Hepatocyte (in vitro differentiated cells): ENCODE measurements around the gene CPB1.

Experiments used
- EZH2phosphoT487 ChIP-seq: fragments of 200-600 bp; sonication (generic); IDR thresholded peaks from one replicate; pipeline ENCODE4 v1.6.1; 2018; ENCODE audit warnings: antibody characterized with exemption, mild to moderate bottlenecking, low read depth, moderate library complexity; ENCODE audit not compliant: unreplicated experiment, severe bottlenecking
- TF ChIP-seq, protein P1 (sequence below): fragments of 200-600 bp; sonication (generic); IDR thresholded peaks from 2 replicates; pipeline ENCODE4 v1.5.1; 2016; ENCODE audit warnings: antibody characterized with exemption, mild to moderate bottlenecking; ENCODE audit not compliant: poor library complexity

DNA sequence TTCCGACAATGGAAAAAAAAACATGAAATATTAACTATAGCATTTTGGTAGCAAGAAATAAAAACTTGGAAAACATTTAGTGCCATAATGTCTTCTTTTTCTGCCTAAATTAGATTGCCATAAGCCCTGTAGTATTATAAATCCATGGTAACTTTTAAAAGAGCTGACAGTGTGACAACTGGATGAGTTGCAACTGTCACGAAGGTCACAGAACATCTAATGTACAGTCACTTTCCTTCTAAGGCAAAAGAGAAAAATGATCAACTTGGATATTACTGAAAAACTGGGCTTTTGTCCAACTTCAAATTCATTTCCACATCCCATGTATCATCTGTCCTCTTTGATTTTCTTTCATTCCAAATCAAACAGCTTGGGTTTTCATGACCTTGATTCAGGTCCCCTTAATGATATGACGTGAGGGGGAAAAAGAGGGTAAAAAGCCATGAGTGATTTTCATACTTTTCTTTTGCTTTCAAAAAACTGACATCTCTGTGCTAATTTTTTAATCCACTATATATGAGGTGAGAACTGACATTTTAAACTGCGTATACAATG lies 602 bp downstream of the CPB1 start:
- TF ChIP-seq, protein P1, sequence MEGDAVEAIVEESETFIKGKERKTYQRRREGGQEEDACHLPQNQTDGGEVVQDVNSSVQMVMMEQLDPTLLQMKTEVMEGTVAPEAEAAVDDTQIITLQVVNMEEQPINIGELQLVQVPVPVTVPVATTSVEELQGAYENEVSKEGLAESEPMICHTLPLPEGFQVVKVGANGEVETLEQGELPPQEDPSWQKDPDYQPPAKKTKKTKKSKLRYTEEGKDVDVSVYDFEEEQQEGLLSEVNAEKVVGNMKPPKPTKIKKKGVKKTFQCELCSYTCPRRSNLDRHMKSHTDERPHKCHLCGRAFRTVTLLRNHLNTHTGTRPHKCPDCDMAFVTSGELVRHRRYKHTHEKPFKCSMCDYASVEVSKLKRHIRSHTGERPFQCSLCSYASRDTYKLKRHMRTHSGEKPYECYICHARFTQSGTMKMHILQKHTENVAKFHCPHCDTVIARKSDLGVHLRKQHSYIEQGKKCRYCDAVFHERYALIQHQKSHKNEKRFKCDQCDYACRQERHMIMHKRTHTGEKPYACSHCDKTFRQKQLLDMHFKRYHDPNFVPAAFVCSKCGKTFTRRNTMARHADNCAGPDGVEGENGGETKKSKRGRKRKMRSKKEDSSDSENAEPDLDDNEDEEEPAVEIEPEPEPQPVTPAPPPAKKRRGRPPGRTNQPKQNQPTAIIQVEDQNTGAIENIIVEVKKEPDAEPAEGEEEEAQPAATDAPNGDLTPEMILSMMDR: no peak
- no peak for TF ChIP-seq EZH2phosphoT487
